Heart left ventricle (tissue), 16 donors: ENCODE results near the gene VAC14. TPM values are rescaled to one million over a fixed set of nuclear protein-coding genes. Genes with fewer than 3 reads are reported as not detected.
A peak's percentile ranks its signal among the peaks of the same experiment; 100 is the strongest.

Source experiments
- ATAC-seq, 4 donors: fragments of 200-7000 bp; cut with Tn5 transposase; one replicate each; pipeline ENCODE4 v1.9.1; 2020 to 2022; ENCODE audit warnings: moderate library complexity in 4 of 4, mild to moderate bottlenecking in 3 of 4, moderate number of reproducible peaks in 1 of 4
- DNase-seq, 5 donors: peaks; one replicate each; pipeline ENCODE4 v3.0.0-alpha.2; 2020
- H3K27ac ChIP-seq, 12 donors: fragments of 200-600 bp; sonication (generic) in 4 of 12; one replicate each; pipeline versions ENCODE4 v1.5.0 to v1.8.0; 2016 to 2022; ENCODE audit warnings: mild to moderate bottlenecking in 2 of 12
- H3K27me3 ChIP-seq, 9 donors: fragments of 200-600 bp; sonication (generic) in 2 of 9; one replicate each; pipeline versions ENCODE4 v1.5.1 to v1.8.0; 2016 to 2022; ENCODE audit warnings: mild to moderate bottlenecking in 3 of 9
- H3K36me3 ChIP-seq, 9 donors: fragments of 200-600 bp; sonication (generic) in 2 of 9; one replicate each; pipeline versions ENCODE4 v1.5.0 to v1.8.0; 2018 to 2022; ENCODE audit warnings: mild to moderate bottlenecking in 2 of 9
- H3K4me1 ChIP-seq, 12 donors: fragments of 200-600 bp; sonication (generic) in 4 of 12; one replicate each; pipeline versions ENCODE4 v1.5.0 to v1.8.0; 2016 to 2022; ENCODE audit warnings: mild to moderate bottlenecking in 3 of 12
- H3K4me3 ChIP-seq, 12 donors: fragments of 200-600 bp; sonication (generic) in 4 of 12; one replicate each; pipeline versions ENCODE4 v1.5.0 to v1.8.0; 2017 to 2022; ENCODE audit warnings: mild to moderate bottlenecking in 9 of 12, moderate library complexity in 4 of 12
- H3K9me3 ChIP-seq, 12 donors: fragments of 200-600 bp; sonication (generic) in 4 of 12; one replicate each; pipeline versions ENCODE4 v1.5.0 to v1.8.0; 2016 to 2022; ENCODE audit warnings: mild to moderate bottlenecking in 1 of 12
- CTCF ChIP-seq, 12 donors: fragments of 200-600 bp; sonication (generic) in 4 of 12; IDR thresholded peaks; one replicate each; pipeline versions ENCODE4 v1.5.0 to v1.8.0; 2018 to 2022; ENCODE audit warnings: antibody characterized with exemption in 12 of 12, mild to moderate bottlenecking in 5 of 12
- POLR2A ChIP-seq, 2 donors: fragments of 450-650 bp; IDR thresholded peaks; one replicate each; pipeline ENCODE4 v1.6.1; 2017; ENCODE audit warnings: antibody characterized with exemption in 2 of 2, mild to moderate bottlenecking in 2 of 2, moderate library complexity in 2 of 2
- WGBS, 4 donors: extraction: QIAGEN DNeasy Blood & Tissue Kit in 2 of 4; methylation state at CpG; one replicate each; pipeline versions ENCODE4 v1.1.5 to v1.1.7; 2013 to 2018; 5-methylcytosine and 5-hydroxymethylcytosine counted together
- intact Hi-C, 10 donors: fragments of 100-400 bp; cut with DNase I; formaldehyde crosslinking; loops; one replicate each; pipeline versions ENCODE4 v1.11.1 to v1.14.2; 2022
- polyA plus RNA-seq, 2 donors: library from polyadenylated mRNA; stranded (reverse); fragments of 200-250 nt; gene quantifications; one replicate each; pipeline ENCODE4 v1.2.3, GENCODE V29; 2013
- total RNA-seq, 9 donors: library from RNA; depleted of rRNA in 2 of 9; stranded (reverse); fragments of >200 nt in 2 of 9; fragmentation: NEBNext Ultra II Directional in 3 of 9; extraction: Animal tissue kit (Norgen Biotek cat#: 25700) in 3 of 9; gene quantifications; one replicate each; pipeline versions ENCODE4 v1.1.0 to v1.2.4, GENCODE V29; 2016 to 2023
- donor health status: ischemic (EF 13 %, LVEDD 7.1; RV severe dilation, severe dysfunction).
- donor health status: healthy with polysubstance abuse.
- donor health status: DM: no; HTN: yes; CAD: no.
- donor health status: DM: no; HTN: no; CAD: no.
- donor health status: ischemic (EF 25% LVEDD 6.9; RV normal size, moderate dysfunction).
- donor health status: ischemic (EF 25% LVEDD 5.7; RV mildly dilated, moderate dysfunction).
- donor health status: healthy.
- donor health status: DM: yes; HTN: yes; CAD: no.
- donor health status: ischemic (EF 35%, LVEDD 5.7; RV mildly dilated, moderate dysfunction).
- donor health status: nonischemic (EF 11% LVEDD 7.7; RV severe dilation, severe dysfunction).
- donor health status: DM: yes; HTN: yes; CAD: no.
- donor health status: PGD.
- donor health status: ischemic (EF 29% LVEDD 5.4; RV normal size, mild dysfunction).
- donor health status: nonischemic (EF 23%, LVEDD 6.1; RV moderate dilation, normal function).

VAC14 gene
- total and polyA plus RNA-seq, 11 donors, result 13.9 to 48.0 (median 26.1) TPM

- peaks cover 0 to 86% (median 65%) of the 10 kb centered on the region in 9 donors for H3K36me3 ChIP-seq
- peaks cover 0 to 2% (median 0%) of the 10 kb centered on the region in 12 donors for H3K4me1 ChIP-seq
- DNase-seq, result no peak
- peak in 1 of 4 donors; percentile 8 for ATAC-seq
- intact Hi-C loops, result loop anchor here in 5 of 10 donors (10.0 kb wide), 3 partner anchors 235 to 255 kb away; partner anchors contain the start of genes COG4 (in 3 of the 5) and SF3B3 (in 3 of the 5)
- 79 to 86% (median 82%) methylated on average over 1 of the region's 1 CpG for WGBS, 4 donors
- H3K27ac ChIP-seq, result no peak overlapping the region
- peaks cover 0 to 6% (median 0%) of the 10 kb centered on the region in 12 donors for H3K9me3 ChIP-seq
- no peaks in the 10 kb centered on the region for H3K27me3 ChIP-seq
- TF ChIP-seq CTCF (IDR thresholded peaks at IDR 0.05), result no peak
- no peak for TF ChIP-seq POLR2A (IDR thresholded peaks at IDR 0.05)
- H3K4me3 ChIP-seq, result no peak overlapping the region
Measured at GRCh38 chr16:70779361-70779760, 21.6 kb downstream of the VAC14 start.

- peaks cover 0 to 2% (median 0%) of the 10 kb centered on the region in 12 donors for H3K4me1 ChIP-seq
- no peaks in the 10 kb centered on the region for H3K27me3 ChIP-seq
- H3K9me3 ChIP-seq, result peaks cover 0 to 6% (median 0%) of the 10 kb centered on the region in 12 donors
- intact Hi-C loops, result loop anchor here in 5 of 10 donors (10.0 kb wide), 3 partner anchors 234 to 254 kb away; partner anchors contain the start of genes COG4 (in 3 of the 5) and SF3B3 (in 3 of the 5)
- TF ChIP-seq POLR2A (IDR thresholded peaks at IDR 0.05), result no peak
- TF ChIP-seq CTCF (IDR thresholded peaks at IDR 0.05), result no peak
- no peak overlapping the region for H3K4me3 ChIP-seq
- peak in 4 of 5 donors; percentile 32 to 57 (median 50) for DNase-seq
- H3K36me3 ChIP-seq, result peaks cover 0 to 86% (median 61%) of the 10 kb centered on the region in 9 donors
- WGBS, 4 donors, result 52 to 62% (median 60%) methylated on average over 8 of the region's 8 CpGs
- ATAC-seq, result peak; percentile 46 to 72 (median 60)
- H3K27ac ChIP-seq, result peak overlapping the region in 1 of 12 donors; percentile 9
Measured at GRCh38 chr16:70778901-70779309, 22.1 kb downstream of the VAC14 start.

GRCh38 chr16:70777973-70778406, 23.0 kb downstream of the VAC14 start:
- DNase-seq, result no peak
- WGBS, 4 donors, result 89 to 92% (median 90%) methylated on average over 8 of the region's 8 CpGs
- ATAC-seq, result no peak
- TF ChIP-seq POLR2A (IDR thresholded peaks at IDR 0.05) (no peak), CTCF (IDR thresholded peaks at IDR 0.05) (no peak)
- intact Hi-C loops, result loop anchor here in 5 of 10 donors (10.0 kb wide), 3 partner anchors 233 to 253 kb away; partner anchors contain the start of genes COG4 (in 3 of the 5) and SF3B3 (in 3 of the 5)
- Histone ChIP-seq H3K36me3 (peaks cover 0 to 86% (median 51%) of the 10 kb centered on the region in 9 donors), H3K27me3 (no peaks in the 10 kb centered on the region), H3K9me3 (peaks cover 0 to 6% (median 0%) of the 10 kb centered on the region in 12 donors), H3K4me1 (peaks cover 0 to 2% (median 0%) of the 10 kb centered on the region in 12 donors), H3K4me3 (no peak overlapping the region), H3K27ac (peak overlapping the region in 1 of 12 donors; percentile 43)

- Histone ChIP-seq H3K27me3 (no peaks in the 10 kb centered on the region), H3K4me3 (no peak overlapping the region), H3K4me1 (peaks cover 0 to 2% (median 0%) of the 10 kb centered on the region in 12 donors), H3K27ac (peak overlapping the region in 1 of 12 donors; percentile 43), H3K36me3 (peaks cover 0 to 86% (median 46%) of the 10 kb centered on the region in 9 donors), H3K9me3 (peaks cover 0 to 6% (median 0%) of the 10 kb centered on the region in 12 donors)
- WGBS, 4 donors, result 88 to 95% (median 93%) methylated on average over 9 of the region's 9 CpGs
- ATAC-seq (no peak), DNase-seq (no peak)
- no peak for TF ChIP-seq POLR2A (IDR thresholded peaks at IDR 0.05)
- TF ChIP-seq CTCF (IDR thresholded peaks at IDR 0.05), result no peak
- intact Hi-C loops, result loop anchor here in 5 of 10 donors (10.0 kb wide), 3 partner anchors 233 to 253 kb away; partner anchors contain the start of genes COG4 (in 3 of the 5) and SF3B3 (in 3 of the 5)
Measured at GRCh38 chr16:70777496-70777895, 23.5 kb downstream of the VAC14 start.
